Right atrium auricular region (tissue), 2 donors: ENCODE results near the gene CEP83. TPM values are rescaled to one million over a fixed set of nuclear protein-coding genes. Genes with fewer than 3 reads are reported as not detected.
A peak's percentile ranks its signal among the peaks of the same experiment; 100 is the strongest.

Experiments used
- DNase-seq: peaks from one replicate; pipeline ENCODE4 v3.0.0-alpha.2; 2019; ENCODE audit warnings: low spot score
- H3K27ac ChIP-seq, 2 donors: fragments of 200-600 bp; sonication (generic); 1 replicate in 1 of 2; 2 replicates in 1 of 2; pipeline ENCODE4 v1.5.1; 2016 to 2019
- H3K27me3 ChIP-seq, 2 donors: fragments of 200-600 bp; sonication (generic); one replicate each; pipeline versions ENCODE4 v1.5.1 to v1.6.0; 2017 to 2019
- H3K36me3 ChIP-seq: fragments of 200-600 bp; sonication (generic); one replicate; pipeline ENCODE4 v1.5.1; 2016
- H3K4me1 ChIP-seq, 2 donors: fragments of 200-600 bp; sonication (generic); one replicate each; pipeline versions ENCODE4 v1.5.1 to v1.6.0; 2017 to 2019
- H3K4me3 ChIP-seq, 2 donors: fragments of 200-600 bp; sonication (generic); 1 replicate in 1 of 2; 2 replicates in 1 of 2; pipeline ENCODE4 v1.5.1; 2017 to 2019; ENCODE audit warnings: mild to moderate bottlenecking in 1 of 2, moderate library complexity in 1 of 2
- H3K9me3 ChIP-seq, 2 donors: fragments of 200-600 bp; sonication (generic); one replicate each; pipeline ENCODE4 v1.5.1; 2019
- total RNA-seq, 2 donors: library from RNA; depleted of rRNA; stranded (reverse); fragments of >200 nt; gene quantifications; one replicate each; pipeline ENCODE4 v1.1.0, GENCODE V29; 2016
- TF ChIP-seq, protein P1 (sequence below), 2 donors: fragments of 200-600 bp; sonication (generic); IDR thresholded peaks; one replicate each; pipeline ENCODE4 v1.5.1; 2019; ENCODE audit warnings: antibody characterized with exemption in 2 of 2

CEP83 gene, protein sequence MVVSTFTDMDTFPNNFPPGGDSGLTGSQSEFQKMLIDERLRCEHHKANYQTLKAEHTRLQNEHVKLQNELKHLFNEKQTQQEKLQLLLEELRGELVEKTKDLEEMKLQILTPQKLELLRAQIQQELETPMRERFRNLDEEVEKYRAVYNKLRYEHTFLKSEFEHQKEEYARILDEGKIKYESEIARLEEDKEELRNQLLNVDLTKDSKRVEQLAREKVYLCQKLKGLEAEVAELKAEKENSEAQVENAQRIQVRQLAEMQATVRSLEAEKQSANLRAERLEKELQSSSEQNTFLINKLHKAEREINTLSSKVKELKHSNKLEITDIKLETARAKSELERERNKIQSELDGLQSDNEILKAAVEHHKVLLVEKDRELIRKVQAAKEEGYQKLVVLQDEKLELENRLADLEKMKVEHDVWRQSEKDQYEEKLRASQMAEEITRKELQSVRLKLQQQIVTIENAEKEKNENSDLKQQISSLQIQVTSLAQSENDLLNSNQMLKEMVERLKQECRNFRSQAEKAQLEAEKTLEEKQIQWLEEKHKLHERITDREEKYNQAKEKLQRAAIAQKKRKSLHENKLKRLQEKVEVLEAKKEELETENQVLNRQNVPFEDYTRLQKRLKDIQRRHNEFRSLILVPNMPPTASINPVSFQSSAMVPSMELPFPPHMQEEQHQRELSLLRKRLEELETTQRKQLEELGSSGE
- 10 to 100 TPM; 13.0 to 16.6 TPM for total RNA-seq

DNA sequence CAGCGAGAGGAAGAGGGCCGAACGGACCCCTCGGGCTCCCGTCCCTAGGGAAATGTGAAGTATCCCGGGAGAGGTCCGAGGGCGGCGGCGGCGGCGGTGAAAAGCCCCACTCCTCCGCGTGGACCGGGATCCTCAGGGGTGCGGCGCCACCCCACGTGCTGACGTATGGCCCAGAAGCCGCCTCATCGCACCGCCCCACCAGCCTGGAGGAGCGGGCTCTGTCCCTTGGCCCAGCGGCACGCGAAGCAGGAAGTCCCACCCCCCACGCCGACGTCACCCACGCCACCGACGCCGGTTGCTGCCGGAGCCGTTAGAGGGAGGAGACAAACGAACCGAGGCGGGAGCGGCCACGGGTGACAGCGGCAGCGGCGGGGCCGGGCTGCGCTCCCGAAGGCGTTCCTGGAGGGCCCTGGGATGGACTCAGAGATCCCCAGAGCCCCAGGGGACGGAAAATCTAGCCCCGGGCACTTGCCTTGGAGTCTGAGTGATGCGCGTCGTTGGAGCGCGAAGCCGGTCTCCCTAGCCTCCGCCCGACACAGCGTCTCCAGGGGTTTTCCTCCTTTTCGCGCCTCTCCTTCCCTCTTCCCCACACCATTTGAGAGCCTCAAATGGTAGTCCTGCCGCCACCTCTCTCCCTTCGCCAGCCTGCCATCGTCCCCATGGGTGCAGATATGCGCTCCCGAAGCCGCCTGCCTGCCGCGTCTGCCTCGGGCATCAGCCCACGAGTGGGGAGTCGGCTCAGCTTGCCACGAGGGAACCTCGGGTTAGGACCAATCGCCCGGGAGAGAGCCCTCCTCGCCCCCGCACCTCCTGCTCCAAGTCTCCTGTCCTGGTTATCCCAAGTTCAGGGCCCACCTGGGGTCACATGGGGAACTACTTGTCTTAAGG is at the start of gene CEP83:
Gene CEP83, minus strand, starts transcription at position 140 of the 888 bp plus-strand sequence. CDS start 47,377 bp downstream, outside the sequence.
- H3K36me3 ChIP-seq: no peaks in the 10 kb centered on the region
- H3K4me3 ChIP-seq: peak within 1 kb of the TSS; percentile 81 to 84
- DNase-seq: peak; percentile 96
- TF ChIP-seq, protein P1, sequence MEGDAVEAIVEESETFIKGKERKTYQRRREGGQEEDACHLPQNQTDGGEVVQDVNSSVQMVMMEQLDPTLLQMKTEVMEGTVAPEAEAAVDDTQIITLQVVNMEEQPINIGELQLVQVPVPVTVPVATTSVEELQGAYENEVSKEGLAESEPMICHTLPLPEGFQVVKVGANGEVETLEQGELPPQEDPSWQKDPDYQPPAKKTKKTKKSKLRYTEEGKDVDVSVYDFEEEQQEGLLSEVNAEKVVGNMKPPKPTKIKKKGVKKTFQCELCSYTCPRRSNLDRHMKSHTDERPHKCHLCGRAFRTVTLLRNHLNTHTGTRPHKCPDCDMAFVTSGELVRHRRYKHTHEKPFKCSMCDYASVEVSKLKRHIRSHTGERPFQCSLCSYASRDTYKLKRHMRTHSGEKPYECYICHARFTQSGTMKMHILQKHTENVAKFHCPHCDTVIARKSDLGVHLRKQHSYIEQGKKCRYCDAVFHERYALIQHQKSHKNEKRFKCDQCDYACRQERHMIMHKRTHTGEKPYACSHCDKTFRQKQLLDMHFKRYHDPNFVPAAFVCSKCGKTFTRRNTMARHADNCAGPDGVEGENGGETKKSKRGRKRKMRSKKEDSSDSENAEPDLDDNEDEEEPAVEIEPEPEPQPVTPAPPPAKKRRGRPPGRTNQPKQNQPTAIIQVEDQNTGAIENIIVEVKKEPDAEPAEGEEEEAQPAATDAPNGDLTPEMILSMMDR (IDR thresholded peaks at IDR 0.05): no peak
- H3K27me3 ChIP-seq: no peaks in the 10 kb centered on the region
- H3K27ac ChIP-seq: peak within 1 kb of the TSS; percentile 93 to 96
- H3K9me3 ChIP-seq: no peaks in the 10 kb centered on the region
- peaks cover 0 to 19% of the 10 kb centered on the region in 2 donors for H3K4me1 ChIP-seq

DNA sequence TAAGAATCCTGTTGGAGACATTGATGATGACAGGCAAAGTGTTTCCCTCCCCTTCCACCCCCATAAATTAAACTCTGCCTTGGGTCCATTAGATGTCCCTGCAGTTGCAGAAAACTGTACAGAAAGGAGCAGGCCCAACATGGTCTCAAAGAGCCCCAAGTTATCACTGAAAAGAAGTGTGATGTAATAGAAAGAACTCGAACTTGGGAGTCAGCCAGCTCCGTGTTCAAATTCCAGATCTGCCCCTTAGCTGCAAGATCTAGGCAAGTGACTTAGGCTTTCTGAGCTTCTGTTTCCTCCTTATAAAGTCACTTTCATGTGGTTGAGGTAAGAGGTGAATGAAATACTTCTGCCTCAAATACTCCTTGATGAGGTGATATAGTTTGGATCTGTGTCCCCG is 49.6 kb upstream of the CEP83 start:
- peaks cover 0 to 20% of the 10 kb centered on the region in 2 donors for H3K4me1 ChIP-seq
- no peaks in the 10 kb centered on the region for H3K27me3 ChIP-seq
- no peaks in the 10 kb centered on the region for H3K36me3 ChIP-seq
- H3K4me3 ChIP-seq: no peak overlapping the region
- no peaks in the 10 kb centered on the region for H3K9me3 ChIP-seq
- DNase-seq: no peak
- no peak overlapping the region for H3K27ac ChIP-seq
- TF ChIP-seq, protein P1 (IDR thresholded peaks at IDR 0.05): no peak

DNA sequence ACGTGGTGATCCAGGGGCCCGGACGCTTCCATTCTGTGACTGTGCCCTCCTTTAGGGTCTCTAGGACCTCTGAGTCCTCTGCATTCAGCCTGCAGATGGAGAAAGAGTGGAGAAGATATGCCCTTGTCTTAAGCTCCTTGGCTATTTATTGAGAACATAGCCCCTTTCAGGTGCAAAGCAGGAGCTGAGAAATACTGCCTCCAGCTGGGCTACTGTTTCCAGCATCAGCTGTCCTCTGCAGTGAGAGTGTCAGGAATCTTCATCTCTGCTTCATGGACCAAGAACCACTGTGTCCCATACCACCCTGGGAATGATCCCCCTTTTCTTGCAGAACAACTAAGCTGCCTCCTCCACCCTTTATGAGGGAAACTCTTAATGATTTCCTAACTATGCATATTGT is 47.8 kb upstream of the CEP83 start:
- TF ChIP-seq, protein P1 (IDR thresholded peaks at IDR 0.05): no peak
- H3K9me3 ChIP-seq: peaks cover 0 to 5% of the 10 kb centered on the region in 2 donors
- H3K4me1 ChIP-seq: peaks cover 0 to 20% of the 10 kb centered on the region in 2 donors
- H3K4me3 ChIP-seq: no peak overlapping the region
- no peaks in the 10 kb centered on the region for H3K27me3 ChIP-seq
- no peaks in the 10 kb centered on the region for H3K36me3 ChIP-seq
- no peak overlapping the region for H3K27ac ChIP-seq
- no peak for DNase-seq

DNA sequence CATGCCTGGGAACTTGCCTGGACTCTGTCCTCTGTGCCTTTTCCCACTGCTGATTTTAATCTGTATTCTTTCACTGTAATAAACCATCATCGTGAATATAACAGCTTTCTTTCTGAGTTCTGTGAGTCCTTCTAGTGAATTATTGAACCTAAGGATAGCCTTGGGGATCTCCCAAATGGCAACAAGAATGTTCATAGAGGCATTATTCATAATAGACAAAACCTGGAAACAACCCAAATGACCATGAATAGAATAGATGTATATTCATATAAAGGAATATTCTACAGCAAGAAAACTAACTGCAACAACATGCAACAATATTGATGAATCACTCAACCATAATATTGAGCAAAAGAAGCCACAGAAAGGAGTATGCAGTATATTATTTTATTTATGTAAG is 44.7 kb upstream of the CEP83 start:
- Histone ChIP-seq H3K9me3 (peaks cover 0 to 8% of the 10 kb centered on the region in 2 donors), H3K36me3 (no peaks in the 10 kb centered on the region), H3K4me3 (no peak overlapping the region), H3K27me3 (no peaks in the 10 kb centered on the region), H3K4me1 (no peaks in the 10 kb centered on the region), H3K27ac (no peak overlapping the region)
- TF ChIP-seq, protein P1 (IDR thresholded peaks at IDR 0.05): no peak
- no peak for DNase-seq

DNA sequence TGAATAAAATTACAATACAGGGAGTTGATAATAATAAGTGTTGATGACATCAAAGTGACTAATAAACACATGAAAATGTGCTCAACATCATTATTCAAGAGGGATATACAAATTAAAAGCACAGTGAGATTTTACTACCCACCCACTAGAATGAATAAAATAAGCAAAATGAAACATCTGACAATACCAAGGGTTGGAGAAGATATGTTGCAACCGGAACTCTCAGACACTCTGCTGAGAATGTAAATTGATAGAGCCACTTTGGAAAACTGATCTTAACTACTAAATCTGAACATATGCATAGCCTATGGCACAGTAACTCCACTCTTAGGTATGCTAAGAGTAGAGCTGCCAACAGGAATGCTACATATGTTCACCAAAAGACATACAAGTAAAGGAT is 44.0 kb upstream of the CEP83 start:
- DNase-seq: no peak
- no peak overlapping the region for H3K27ac ChIP-seq
- TF ChIP-seq, protein P1 (IDR thresholded peaks at IDR 0.05): no peak
- H3K4me1 ChIP-seq: no peaks in the 10 kb centered on the region
- H3K36me3 ChIP-seq: no peaks in the 10 kb centered on the region
- no peak overlapping the region for H3K4me3 ChIP-seq
- no peaks in the 10 kb centered on the region for H3K27me3 ChIP-seq
- H3K9me3 ChIP-seq: peaks cover 0 to 8% of the 10 kb centered on the region in 2 donors
